MM.1S (cell line): Measurements from ENCODE around the gene PRM2.

Experiments used
- DNase-seq: peaks from one replicate; pipeline ENCODE4 v3.0.0-alpha.2; 2015
- H2AFZ ChIP-seq: fragments of 300-600 bp; sonication (generic); 2 replicates; pipeline ENCODE4 v1.6.0; 2016; ENCODE audit warnings: antibody characterized with exemption, low read length
- H3F3A ChIP-seq: fragments of 300-600 bp; sonication (generic); 2 replicates; pipeline ENCODE4 v1.6.1; 2016; ENCODE audit warnings: mild to moderate bottlenecking, antibody characterized with exemption, low read length, moderate library complexity, mixed read lengths; ENCODE audit not compliant: insufficient read depth
- H3K27ac ChIP-seq: fragments of 300-600 bp; sonication (generic); 2 replicates; pipeline ENCODE4 v1.5.1; 2016; ENCODE audit warnings: mild to moderate bottlenecking, low read length
- H3K27me3 ChIP-seq: fragments of 300-600 bp; sonication (generic); replicated peaks from 2 replicates; pipeline ENCODE4 v1.6.0; 2016; ENCODE audit warnings: low read length; ENCODE audit not compliant: insufficient read depth
- H3K36me3 ChIP-seq: fragments of 300-600 bp; sonication (generic); replicated peaks from 2 replicates; pipeline ENCODE4 v1.6.1; 2016; ENCODE audit warnings: mild to moderate bottlenecking, low read length, mixed read lengths; ENCODE audit not compliant: insufficient read depth
- H3K4me1 ChIP-seq: fragments of 300-600 bp; sonication (generic); 2 replicates; pipeline ENCODE4 v1.6.1; 2016; ENCODE audit warnings: low read length, mixed read lengths
- H3K4me2 ChIP-seq: fragments of 300-600 bp; sonication (generic); 2 replicates; pipeline ENCODE4 v1.6.0; 2016; ENCODE audit warnings: low read depth, low read length
- H3K4me3 ChIP-seq: fragments of 300-600 bp; sonication (generic); 2 replicates; pipeline ENCODE4 v1.5.1; 2016; ENCODE audit warnings: low read length, mixed read lengths
- H3K79me2 ChIP-seq: fragments of 300-600 bp; sonication (generic); 2 replicates; pipeline ENCODE4 v1.6.1; 2016; ENCODE audit warnings: mixed run types, low read length, mixed read lengths
- H3K9ac ChIP-seq: fragments of 300-600 bp; sonication (generic); 2 replicates; pipeline ENCODE4 v1.6.1; 2016; ENCODE audit warnings: low read length, mixed read lengths
- H3K9me2 ChIP-seq: fragments of 300-600 bp; sonication (generic); replicated peaks from 2 replicates; pipeline ENCODE4 v1.6.1; 2016; ENCODE audit warnings: mild to moderate bottlenecking, low read length, mixed read lengths; ENCODE audit not compliant: insufficient read depth
- H3K9me3 ChIP-seq: fragments of 300-600 bp; sonication (generic); replicated peaks from 2 replicates; pipeline ENCODE4 v1.6.1; 2016; ENCODE audit warnings: mild to moderate bottlenecking, low read length, mixed read lengths; ENCODE audit not compliant: insufficient read depth
- H4K20me1 ChIP-seq: fragments of 300-600 bp; sonication (generic); 2 replicates; pipeline ENCODE4 v1.6.1; 2016; ENCODE audit warnings: mild to moderate bottlenecking, low read length, moderate library complexity, mixed read lengths; ENCODE audit not compliant: insufficient read depth
- CTCF ChIP-seq: fragments of 300-600 bp; sonication (generic); IDR thresholded peaks from 2 replicates; pipeline ENCODE4 v1.5.1; 2016; ENCODE audit warnings: antibody characterized with exemption, low read length, mixed read lengths
- EZH2 ChIP-seq: fragments of 300-600 bp; sonication (generic); optimal IDR thresholded peaks from 2 replicates; pipeline ENCODE3; 2017; ENCODE audit warnings: low read depth, mild to moderate bottlenecking, antibody characterized with exemption, low read length, mixed read lengths
- EZH2phosphoT487 ChIP-seq: fragments of 300-600 bp; sonication (generic); IDR thresholded peaks from 2 replicates; pipeline ENCODE4 v1.6.1; 2018; ENCODE audit warnings: antibody characterized with exemption, low read length

PRM2 gene

GRCh38 chr16:11242658-11243057 lies 33.6 kb downstream of the PRM2 start:
- Histone ChIP-seq H3K9me2 (no peaks in the 10 kb centered on the region), H3K4me3 (no peak overlapping the region), H4K20me1 (no peaks in the 10 kb centered on the region), H3F3A (no peaks in the 10 kb centered on the region; the same call in 1 of the 2 replicates), H3K4me1 (peaks cover 29% of the 10 kb centered on the region), H3K4me2 (no peak overlapping the region), H3K79me2 (no peaks in the 10 kb centered on the region), H3K27me3 (no peaks in the 10 kb centered on the region), H3K36me3 (no peaks in the 10 kb centered on the region), H3K9ac (no peak overlapping the region), H3K27ac (no peak overlapping the region), H2AFZ (no peak overlapping the region), H3K9me3 (no peaks in the 10 kb centered on the region)
- no peak for TF ChIP-seq EZH2phosphoT487
- no peak for DNase-seq

- Histone ChIP-seq H3K9ac (no peak overlapping the region), H3K79me2 (no peaks in the 10 kb centered on the region), H3K36me3 (no peaks in the 10 kb centered on the region), H3K4me1 (peaks cover 28% of the 10 kb centered on the region), H3K4me2 (no peak overlapping the region), H3K27me3 (no peaks in the 10 kb centered on the region), H3K9me3 (no peaks in the 10 kb centered on the region), H3K27ac (no peak overlapping the region), H3K9me2 (no peaks in the 10 kb centered on the region), H3K4me3 (no peak overlapping the region), H2AFZ (no peak overlapping the region), H4K20me1 (no peaks in the 10 kb centered on the region), H3F3A (no peaks in the 10 kb centered on the region; the same call in 1 of the 2 replicates)
- no peak for DNase-seq
- TF ChIP-seq EZH2 (no peak), CTCF (no peak), EZH2phosphoT487 (no peak)
These were observed 34.6 kb downstream of the PRM2 start for GRCh38 chr16:11241480-11242204.

- Histone ChIP-seq H3K27ac (peak overlapping the region; percentile 19; the same call in 1 of the 2 replicates), H3K4me3 (peak overlapping the region; percentile 14; the same call in 1 of the 2 replicates), H3K4me2 (peak overlapping the region; percentile 67), H3K36me3 (no peaks in the 10 kb centered on the region), H3K9me2 (no peaks in the 10 kb centered on the region), H2AFZ (peak overlapping the region; percentile 47; the same call in 1 of the 2 replicates), H3K27me3 (no peaks in the 10 kb centered on the region), H3K9ac (no peak overlapping the region; the same call in 1 of the 2 replicates), H3K9me3 (no peaks in the 10 kb centered on the region), H3K4me1 (peaks cover 20% of the 10 kb centered on the region), H4K20me1 (no peaks in the 10 kb centered on the region), H3F3A (no peaks in the 10 kb centered on the region; the same call in 1 of the 2 replicates), H3K79me2 (no peaks in the 10 kb centered on the region)
- DNase-seq = peak; percentile 31
- TF ChIP-seq EZH2 (no peak), EZH2phosphoT487 (no peak), CTCF (no peak)
These were observed 35.4 kb downstream of the PRM2 start for GRCh38 chr16:11240636-11241473.
